Mucosa of descending colon (tissue), 3 donors: ENCODE data around the gene LENG9. TPM values are rescaled to one million over a fixed set of nuclear protein-coding genes. Genes with fewer than 3 reads are reported as not detected.

Experiments used
- ATAC-seq: fragments of 200-7000 bp; cut with Tn5 transposase; one replicate; pipeline ENCODE4 v1.9.1; 2020; ENCODE audit warnings: mild to moderate bottlenecking, moderate library complexity
- DNase-seq, 3 donors: peaks; one replicate each; pipeline ENCODE4 v3.0.0-alpha.2; 2020
- H3K36me3 ChIP-seq: fragments of 200-600 bp; one replicate; pipeline ENCODE4 v1.8.0; 2021; ENCODE audit warnings: low read depth, mild to moderate bottlenecking
- H3K4me1 ChIP-seq: fragments of 200-600 bp; one replicate; pipeline ENCODE4 v1.8.0; 2021; ENCODE audit warnings: low read depth, mild to moderate bottlenecking
- H3K4me3 ChIP-seq: fragments of 200-600 bp; one replicate; pipeline ENCODE4 v1.8.0; 2021; ENCODE audit warnings: mild to moderate bottlenecking
- H3K9me3 ChIP-seq: fragments of 200-600 bp; one replicate; pipeline ENCODE4 v1.8.0; 2021; ENCODE audit warnings: mild to moderate bottlenecking
- CTCF ChIP-seq: fragments of 200-600 bp; IDR thresholded peaks from one replicate; pipeline ENCODE4 v1.8.0; 2022; ENCODE audit warnings: antibody characterized with exemption, mild to moderate bottlenecking
- intact Hi-C, 2 donors: fragments of 100-400 bp; cut with DNase I in 1 of 2; cut with micrococcal nuclease in 1 of 2; formaldehyde crosslinking; loops; one replicate each; pipeline versions ENCODE4 v1.11.0 to v1.11.1; 2022; cut with DNase I, micrococcal nuclease
- total RNA-seq, 3 donors: library from RNA; stranded (reverse); fragmentation: NEBNext Ultra II Directional in 2 of 3; extraction: Animal tissue kit (Norgen Biotek cat#: 25700) in 2 of 3; gene quantifications; one replicate each; pipeline versions ENCODE4 v1.2.1 to v1.2.4, GENCODE V29; 2021 to 2023
- donor health status: DM: no; HTN: no; CAD: no; lungs with moderate emphysema.
- donor health status: DM: no; HTN: no; CAD: no.
- donor health status: DM: no; HTN: yes; CAD: no.

The LENG9 gene
- total RNA-seq, 3 donors from 2014 or later = 9.2 to 21.6 (median 20.9) TPM

GRCh38 chr19:54427586-54427985 lies 36.0 kb downstream of the LENG9 start:
- no peak for TF ChIP-seq CTCF
- no peak for DNase-seq
- Histone ChIP-seq H3K4me3 (no peak overlapping the region), H3K36me3 (no peaks in the 10 kb centered on the region), H3K9me3 (no peaks in the 10 kb centered on the region), H3K4me1 (peaks cover 8% of the 10 kb centered on the region)
- no peak for ATAC-seq
- intact Hi-C loops = no loop called here

- DNase-seq = no peak
- no peak for TF ChIP-seq CTCF
- intact Hi-C loops = no loop called here
- no peaks in the 10 kb centered on the region for H3K9me3 ChIP-seq
- no peak overlapping the region for H3K4me3 ChIP-seq
- H3K4me1 ChIP-seq = peaks cover 8% of the 10 kb centered on the region
- H3K36me3 ChIP-seq = no peaks in the 10 kb centered on the region
- ATAC-seq = no peak
These were observed 37.2 kb downstream of the LENG9 start for GRCh38 chr19:54426291-54426931.

GRCh38 chr19:54425382-54425723 lies 38.2 kb downstream of the LENG9 start:
- Histone ChIP-seq H3K4me1 (peaks cover 4% of the 10 kb centered on the region), H3K36me3 (no peaks in the 10 kb centered on the region), H3K9me3 (no peaks in the 10 kb centered on the region), H3K4me3 (no peak overlapping the region)
- TF ChIP-seq CTCF = no peak
- intact Hi-C loops = no loop called here
- no peak for ATAC-seq
- no peak for DNase-seq

GRCh38 chr19:54424660-54425381 lies 38.8 kb downstream of the LENG9 start:
- H3K4me1 ChIP-seq = no peaks in the 10 kb centered on the region
- no peak for TF ChIP-seq CTCF
- intact Hi-C loops = no loop called here
- DNase-seq (no peak), ATAC-seq (no peak)
- no peaks in the 10 kb centered on the region for H3K9me3 ChIP-seq
- no peaks in the 10 kb centered on the region for H3K36me3 ChIP-seq
- no peak overlapping the region for H3K4me3 ChIP-seq

- ATAC-seq = no peak
- Histone ChIP-seq H3K4me3 (no peak overlapping the region), H3K9me3 (no peaks in the 10 kb centered on the region), H3K36me3 (no peaks in the 10 kb centered on the region), H3K4me1 (no peaks in the 10 kb centered on the region)
- no peak for DNase-seq
- TF ChIP-seq CTCF = no peak
- intact Hi-C loops = no loop called here
These were observed 39.4 kb downstream of the LENG9 start for GRCh38 chr19:54424201-54424600.
